ENCODE data around the gene STAT1.

DNA sequence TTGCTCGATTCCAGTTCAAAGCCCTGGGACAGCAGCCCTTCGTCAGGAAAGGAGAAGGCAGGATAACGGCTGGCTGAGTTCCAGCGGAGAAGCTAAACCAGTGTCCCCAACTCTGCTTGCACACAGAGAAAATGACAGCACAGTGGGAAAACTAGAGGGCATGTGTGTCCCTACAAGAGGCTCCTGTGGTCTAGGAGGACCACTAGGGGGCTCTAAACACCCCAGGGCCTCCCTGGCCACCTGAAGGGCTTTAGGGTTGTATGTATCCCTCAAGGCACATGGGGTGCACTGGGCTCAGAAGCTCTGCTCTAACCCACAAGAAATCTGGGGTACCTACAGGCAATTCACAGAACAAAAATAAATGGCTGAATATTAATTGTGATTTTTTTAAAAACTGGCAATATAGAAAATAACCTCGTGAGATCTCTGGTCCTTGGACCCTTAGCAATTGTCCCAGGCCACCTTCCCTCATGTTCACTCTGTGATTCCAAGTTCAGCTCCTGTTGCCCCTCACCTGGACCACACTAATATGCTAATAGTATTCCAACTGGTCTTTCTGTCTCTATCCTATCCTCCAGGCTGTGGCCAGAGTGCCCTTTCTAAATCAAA, 17.5 kb downstream of the STAT1 start:
- TF ChIP-seq EZH2 (IDR thresholded peaks at IDR 0.05; ENCODE audit: low read depth): no peak
- TF ChIP-seq, protein P1, sequence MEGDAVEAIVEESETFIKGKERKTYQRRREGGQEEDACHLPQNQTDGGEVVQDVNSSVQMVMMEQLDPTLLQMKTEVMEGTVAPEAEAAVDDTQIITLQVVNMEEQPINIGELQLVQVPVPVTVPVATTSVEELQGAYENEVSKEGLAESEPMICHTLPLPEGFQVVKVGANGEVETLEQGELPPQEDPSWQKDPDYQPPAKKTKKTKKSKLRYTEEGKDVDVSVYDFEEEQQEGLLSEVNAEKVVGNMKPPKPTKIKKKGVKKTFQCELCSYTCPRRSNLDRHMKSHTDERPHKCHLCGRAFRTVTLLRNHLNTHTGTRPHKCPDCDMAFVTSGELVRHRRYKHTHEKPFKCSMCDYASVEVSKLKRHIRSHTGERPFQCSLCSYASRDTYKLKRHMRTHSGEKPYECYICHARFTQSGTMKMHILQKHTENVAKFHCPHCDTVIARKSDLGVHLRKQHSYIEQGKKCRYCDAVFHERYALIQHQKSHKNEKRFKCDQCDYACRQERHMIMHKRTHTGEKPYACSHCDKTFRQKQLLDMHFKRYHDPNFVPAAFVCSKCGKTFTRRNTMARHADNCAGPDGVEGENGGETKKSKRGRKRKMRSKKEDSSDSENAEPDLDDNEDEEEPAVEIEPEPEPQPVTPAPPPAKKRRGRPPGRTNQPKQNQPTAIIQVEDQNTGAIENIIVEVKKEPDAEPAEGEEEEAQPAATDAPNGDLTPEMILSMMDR (conservative IDR thresholded peaks at IDR 0.05): peak; percentile 65
